ENCODE measurements around the gene TAP1. TPM values are rescaled to one million over a fixed set of nuclear protein-coding genes. Genes with fewer than 3 reads are reported as not detected.

TAP1 gene
- total and polyA plus RNA-seq, 2 donors (not counting 1 experiment from before 2014, with no cell fraction given), result 126 to 184 TPM

- no peak overlapping the region for H3K4me2 ChIP-seq (replicated peaks; ENCODE audit: low read depth, low read length, poor library complexity, severe bottlenecking)
- CTCF ChIA-PET, result interaction anchor here (0.7 to 1.5 kb wide), 4 partner anchors 17 to 153 kb away, joined by 3 read pairs; no protein-coding TSS in a partner anchor
- no peaks in the 10 kb centered on the region for H4K20me1 ChIP-seq (ENCODE audit: control insufficient read depth, insufficient read depth, low read length, poor library complexity, severe bottlenecking)
- no peak overlapping the region for H3K27ac ChIP-seq (ENCODE audit: low read length in 2 of 2)
- H3K4me3 ChIP-seq (ENCODE audit: control extremely low read depth in 1 of 5, extremely low read depth in 1 of 5, insufficient read depth in 1 of 5, low read depth in 2 of 5, low read length in 4 of 5), result no peak overlapping the region
- intact Hi-C loops (cut with micrococcal nuclease), result no loop called here
- H3K9me3 ChIP-seq (ENCODE audit: control extremely low read depth in 1 of 3, control insufficient read depth in 2 of 3, insufficient read depth in 1 of 3, low read length in 2 of 3), result no peaks in the 10 kb centered on the region
- Mint-ChIP-seq H3K4me1 (peaks cover 36% of the 10 kb centered on the region), H3K9me3 (ENCODE audit: insufficient read depth) (no peaks in the 10 kb centered on the region), H3K27me3 (no peaks in the 10 kb centered on the region), H3K4me3 (no peak overlapping the region), H3K27ac (peak overlapping the region; percentile 33)
- H3K4me1 ChIP-seq (ENCODE audit: control insufficient read depth in 2 of 2, insufficient read depth in 2 of 2, low read length in 2 of 2), result peaks cover 0 to 6% of the 10 kb centered on the region in 2 donors
- POLR2A ChIA-PET, result no interaction called here
- 100% methylated on average over 1 of the region's 5 CpGs for WGBS (ENCODE audit: insufficient coverage)
- DNase-seq (no peak), ATAC-seq (ENCODE audit: low read depth) (no peak)
- TF ChIP-seq EZH2 (IDR thresholded peaks at IDR 0.05; ENCODE audit: borderline replicate concordance, insufficient read depth, low read depth, low read length, poor library complexity, severe bottlenecking) (no peak), CTCF (IDR thresholded peaks at IDR 0.05) (no peak)
- no peak overlapping the region for H2AFZ ChIP-seq (ENCODE audit: insufficient read depth, low read depth, low read length, poor library complexity, severe bottlenecking)
- H3K79me2 ChIP-seq (ENCODE audit: control insufficient read depth, insufficient read depth, low read length), result peaks cover 62% of the 10 kb centered on the region
- peaks cover 36 to 88% of the 10 kb centered on the region in 2 experiments for H3K36me3 ChIP-seq (replicated peaks in 1 of 2; ENCODE audit: control extremely low read depth in 1 of 2, control insufficient read depth in 1 of 2, extremely low read depth in 1 of 2, insufficient read depth in 2 of 2, low read length in 1 of 2)
- H3K27me3 ChIP-seq (replicated peaks in 1 of 4; ENCODE audit: control extremely low read depth in 1 of 4, control insufficient read depth in 3 of 4, insufficient read depth in 4 of 4, low read length in 3 of 4), result no peaks in the 10 kb centered on the region
- no peak overlapping the region for H3K9ac ChIP-seq (ENCODE audit: low read length)
These were observed 22.6 kb downstream of the TAP1 start for GRCh38 chr6:32830936-32831335.

- Histone ChIP-seq H3K4me3 (ENCODE audit: control extremely low read depth in 1 of 5, extremely low read depth in 1 of 5, insufficient read depth in 1 of 5, low read depth in 2 of 5, low read length in 4 of 5) (no peak overlapping the region), H3K4me1 (ENCODE audit: control insufficient read depth in 2 of 2, insufficient read depth in 2 of 2, low read length in 2 of 2) (peaks cover 0 to 3% of the 10 kb centered on the region in 2 donors), H3K27me3 (replicated peaks in 1 of 4; ENCODE audit: control extremely low read depth in 1 of 4, control insufficient read depth in 3 of 4, insufficient read depth in 4 of 4, low read length in 3 of 4) (no peaks in the 10 kb centered on the region), H2AFZ (ENCODE audit: insufficient read depth, low read depth, low read length, poor library complexity, severe bottlenecking) (no peak overlapping the region), H3K9ac (ENCODE audit: low read length) (no peak overlapping the region), H3K79me2 (ENCODE audit: control insufficient read depth, insufficient read depth, low read length) (peaks cover 53% of the 10 kb centered on the region), H3K9me3 (ENCODE audit: control extremely low read depth in 1 of 3, control insufficient read depth in 2 of 3, insufficient read depth in 1 of 3, low read length in 2 of 3) (no peaks in the 10 kb centered on the region), H3K4me2 (replicated peaks; ENCODE audit: low read depth, low read length, poor library complexity, severe bottlenecking) (no peak overlapping the region), H3K27ac (ENCODE audit: low read length in 2 of 2) (no peak overlapping the region), H4K20me1 (ENCODE audit: control insufficient read depth, insufficient read depth, low read length, poor library complexity, severe bottlenecking) (no peaks in the 10 kb centered on the region), H3K36me3 (replicated peaks in 1 of 2; ENCODE audit: control extremely low read depth in 1 of 2, control insufficient read depth in 1 of 2, extremely low read depth in 1 of 2, insufficient read depth in 2 of 2, low read length in 1 of 2) (peaks cover 33 to 81% of the 10 kb centered on the region in 2 experiments)
- H3K4me1 Mint-ChIP-seq, result peaks cover 29% of the 10 kb centered on the region
- WGBS (ENCODE audit: insufficient coverage), result 96% methylated on average over 3 of the region's 5 CpGs
- H3K4me3 Mint-ChIP-seq, result no peak overlapping the region
- ChIA-PET CTCF (interaction anchor here (0.7 to 4.7 kb wide), 4 partner anchors 8 to 38 kb away, joined by 3 to 27 read pairs (median 4); partner anchors contain the start of gene TAP2), POLR2A (no interaction called here)
- no peak for ATAC-seq (ENCODE audit: low read depth)
- no peaks in the 10 kb centered on the region for H3K9me3 Mint-ChIP-seq (ENCODE audit: insufficient read depth)
- no peak for TF ChIP-seq EZH2 (IDR thresholded peaks at IDR 0.05; ENCODE audit: borderline replicate concordance, insufficient read depth, low read depth, low read length, poor library complexity, severe bottlenecking)
- no peak for TF ChIP-seq CTCF (IDR thresholded peaks at IDR 0.05)
- DNase-seq, result no peak
- no peak overlapping the region for H3K27ac Mint-ChIP-seq
- intact Hi-C loops (cut with micrococcal nuclease), result no loop called here
- H3K27me3 Mint-ChIP-seq, result no peaks in the 10 kb centered on the region
These were observed 23.5 kb downstream of the TAP1 start for GRCh38 chr6:32830017-32830416.
